ENCODE measurements around the gene AGPAT3. TPM values are rescaled to one million over a fixed set of nuclear protein-coding genes. Genes with fewer than 3 reads are reported as not detected.

The AGPAT3 gene
- total and polyA plus RNA-seq, 2 experiments from 2014 or later = 41.0 to 51.2 TPM

GRCh38 chr21:43954896-43955295 lies 89.9 kb downstream of the AGPAT3 start:
- no peak for TF ChIP-seq EZH2phosphoT487 (IDR thresholded peaks at IDR 0.05; ENCODE audit: low read depth, severe bottlenecking, unreplicated experiment)
- TF ChIP-seq CTCF (IDR thresholded peaks at IDR 0.05; ENCODE audit: poor library complexity) = no peak
- no peak for TF ChIP-seq EZH2 (IDR thresholded peaks at IDR 0.05; ENCODE audit: borderline replicate concordance)
- Histone ChIP-seq H3K36me3 (replicated peaks; ENCODE audit: insufficient read depth, low read depth) (no peaks in the 10 kb centered on the region), H3K9me3 (ENCODE audit: low read depth) (no peaks in the 10 kb centered on the region), H3K4me1 (ENCODE audit: insufficient read depth) (no peaks in the 10 kb centered on the region), H3K27ac (no peak overlapping the region), H2AFZ (no peak overlapping the region), H3K4me2 (no peak overlapping the region), H4K20me1 (ENCODE audit: insufficient read depth, poor library complexity, severe bottlenecking) (peaks cover 12% of the 10 kb centered on the region), H3K4me3 (no peak overlapping the region), H3K9me2 (replicated peaks; ENCODE audit: insufficient read depth) (no peaks in the 10 kb centered on the region), H3K79me2 (peaks cover 11% of the 10 kb centered on the region), H3K27me3 (no peaks in the 10 kb centered on the region)
- WGBS (ENCODE audit: low lambda C conversion rate, missing lambda C conversion rate) = 97% methylated on average over 19 of the region's 19 CpGs
- no peak for DNase-seq (ENCODE audit: low spot score)

GRCh38 chr21:43956019-43956669 lies 91.1 kb downstream of the AGPAT3 start:
- no peaks in the 10 kb centered on the region for H3K9me2 ChIP-seq (replicated peaks; ENCODE audit: insufficient read depth)
- H3K4me1 ChIP-seq (ENCODE audit: insufficient read depth) = no peaks in the 10 kb centered on the region
- peaks cover 8% of the 10 kb centered on the region for H3K79me2 ChIP-seq
- no peak overlapping the region for H3K4me2 ChIP-seq
- H4K20me1 ChIP-seq (ENCODE audit: insufficient read depth, poor library complexity, severe bottlenecking) = peaks cover 12% of the 10 kb centered on the region
- no peak overlapping the region for H2AFZ ChIP-seq
- H3K27me3 ChIP-seq = no peaks in the 10 kb centered on the region
- H3K36me3 ChIP-seq (replicated peaks; ENCODE audit: insufficient read depth, low read depth) = no peaks in the 10 kb centered on the region
- H3K4me3 ChIP-seq = no peak overlapping the region
- no peak for TF ChIP-seq EZH2 (IDR thresholded peaks at IDR 0.05; ENCODE audit: borderline replicate concordance)
- no peak for TF ChIP-seq EZH2phosphoT487 (IDR thresholded peaks at IDR 0.05; ENCODE audit: low read depth, severe bottlenecking, unreplicated experiment)
- TF ChIP-seq CTCF (IDR thresholded peaks at IDR 0.05; ENCODE audit: poor library complexity) = no peak
- no peaks in the 10 kb centered on the region for H3K9me3 ChIP-seq (ENCODE audit: low read depth)
- DNase-seq (ENCODE audit: low spot score) = no peak
- 72% methylated on average over 11 of the region's 11 CpGs for WGBS (ENCODE audit: low lambda C conversion rate, missing lambda C conversion rate)
- H3K27ac ChIP-seq = no peak overlapping the region

- no peaks in the 10 kb centered on the region for H3K4me1 ChIP-seq (ENCODE audit: insufficient read depth)
- no peaks in the 10 kb centered on the region for H3K9me3 ChIP-seq (ENCODE audit: low read depth)
- DNase-seq (ENCODE audit: low spot score) = no peak
- peaks cover 8% of the 10 kb centered on the region for H3K79me2 ChIP-seq
- WGBS (ENCODE audit: low lambda C conversion rate, missing lambda C conversion rate) = 87% methylated on average over 6 of the region's 6 CpGs
- no peak for TF ChIP-seq EZH2phosphoT487 (IDR thresholded peaks at IDR 0.05; ENCODE audit: low read depth, severe bottlenecking, unreplicated experiment)
- TF ChIP-seq CTCF (IDR thresholded peaks at IDR 0.05; ENCODE audit: poor library complexity) = no peak
- TF ChIP-seq EZH2 (IDR thresholded peaks at IDR 0.05; ENCODE audit: borderline replicate concordance) = no peak
- no peak overlapping the region for H2AFZ ChIP-seq
- H3K27ac ChIP-seq = no peak overlapping the region
- no peaks in the 10 kb centered on the region for H3K36me3 ChIP-seq (replicated peaks; ENCODE audit: insufficient read depth, low read depth)
- H3K9me2 ChIP-seq (replicated peaks; ENCODE audit: insufficient read depth) = no peaks in the 10 kb centered on the region
- no peak overlapping the region for H3K4me2 ChIP-seq
- peaks cover 12% of the 10 kb centered on the region for H4K20me1 ChIP-seq (ENCODE audit: insufficient read depth, poor library complexity, severe bottlenecking)
- H3K27me3 ChIP-seq = no peaks in the 10 kb centered on the region
- H3K4me3 ChIP-seq = no peak overlapping the region
Observed at GRCh38 chr21:43956670-43957035, 91.6 kb downstream of the AGPAT3 start.

Data from hepatocyte (in vitro differentiated cells).